Liver (tissue), 9 donors: ENCODE data around the gene PPP6R2. TPM values are rescaled to one million over a fixed set of nuclear protein-coding genes. Genes with fewer than 3 reads are reported as not detected.
A peak's percentile ranks its signal among the peaks of the same experiment; 100 is the strongest.

ENCODE experiments used
- DNase-seq: peaks from one replicate; pipeline ENCODE4 v3.0.0-alpha.2; 2017; ENCODE audit warnings: low spot score
- H3K27ac ChIP-seq, 2 donors: one replicate each; pipeline ENCODE4 v1.7.0; 2013; ENCODE audit warnings: inconsistent platforms in 2 of 2, low read length in 2 of 2, control low read depth in 1 of 2, low read depth in 1 of 2, mild to moderate bottlenecking in 1 of 2
- H3K27me3 ChIP-seq, 4 donors: one replicate each; pipeline versions ENCODE4 v1.6.1 to v1.7.0; 2013; ENCODE audit warnings: low read length in 3 of 4, inconsistent platforms in 1 of 4, mild to moderate bottlenecking in 1 of 4, moderate library complexity in 1 of 4; ENCODE audit not compliant: control insufficient read depth in 4 of 4, insufficient read depth in 4 of 4
- H3K36me3 ChIP-seq, 4 donors: one replicate each; pipeline versions ENCODE4 v1.6.1 to v1.7.0; 2013; ENCODE audit warnings: low read length in 3 of 4, mild to moderate bottlenecking in 3 of 4, low read depth in 1 of 4, moderate library complexity in 1 of 4; ENCODE audit not compliant: control insufficient read depth in 4 of 4, insufficient read depth in 3 of 4
- H3K4me1 ChIP-seq, 4 donors: one replicate each; pipeline versions ENCODE4 v1.6.1 to v1.7.0; 2013; ENCODE audit warnings: low read length in 3 of 4, mild to moderate bottlenecking in 3 of 4, moderate library complexity in 1 of 4; ENCODE audit not compliant: control insufficient read depth in 4 of 4, insufficient read depth in 4 of 4
- H3K4me3 ChIP-seq, 3 donors: one replicate each; pipeline versions ENCODE4 v1.6.1 to v1.7.0; 2013; ENCODE audit warnings: low read length in 3 of 3, control low read depth in 1 of 3, low read depth in 1 of 3, mild to moderate bottlenecking in 1 of 3
- H3K9ac ChIP-seq, 2 donors: one replicate each; pipeline ENCODE4 v1.7.0; 2013; ENCODE audit warnings: low read length in 2 of 2, mild to moderate bottlenecking in 2 of 2, moderate library complexity in 2 of 2, control low read depth in 1 of 2, low read depth in 1 of 2
- H3K9me3 ChIP-seq, 4 donors: one replicate each; pipeline versions ENCODE4 v1.6.1 to v1.7.0; 2013; ENCODE audit warnings: low read length in 3 of 4; ENCODE audit not compliant: control insufficient read depth in 4 of 4
- CTCF ChIP-seq: fragments of 150-350 bp; IDR thresholded peaks from 2 replicates; pipeline ENCODE4 v1.5.1; 2017; ENCODE audit warnings: improper control_type of control experiment, low read depth, low read length; ENCODE audit not compliant: missing input control
- EGR1 ChIP-seq, 2 donors: IDR thresholded peaks; 2 replicates each; pipeline ENCODE4 v1.6.1; 2016 to 2018; ENCODE audit warnings: antibody characterized with exemption in 2 of 2, low read depth in 2 of 2
- FOXA1 ChIP-seq: IDR thresholded peaks from 2 replicates; pipeline ENCODE4 v1.6.1; 2016; ENCODE audit warnings: antibody characterized with exemption
- HNF4G ChIP-seq: IDR thresholded peaks from 2 replicates; pipeline ENCODE4 v1.6.1; 2016; ENCODE audit warnings: antibody characterized with exemption
- JUND ChIP-seq, 2 donors: IDR thresholded peaks; 2 replicates each; pipeline ENCODE4 v1.6.1; 2016; ENCODE audit warnings: antibody characterized with exemption in 2 of 2
- MAX ChIP-seq: IDR thresholded peaks from 2 replicates; pipeline ENCODE4 v1.6.1; 2016; ENCODE audit warnings: antibody characterized with exemption
- NR2F2 ChIP-seq: IDR thresholded peaks from 2 replicates; pipeline ENCODE4 v1.6.1; 2016; ENCODE audit warnings: antibody characterized with exemption
- RAD21 ChIP-seq, 2 donors: IDR thresholded peaks; 2 replicates each; pipeline ENCODE4 v1.6.1; 2016; ENCODE audit warnings: antibody characterized with exemption in 2 of 2, mild to moderate bottlenecking in 2 of 2
- REST ChIP-seq: IDR thresholded peaks from 2 replicates; pipeline ENCODE4 v1.6.1; 2016; ENCODE audit warnings: antibody characterized with exemption, mild to moderate bottlenecking
- RXRA ChIP-seq, 2 donors: IDR thresholded peaks; 2 replicates each; pipeline ENCODE4 v1.6.1; 2017 to 2018; ENCODE audit warnings: antibody characterized with exemption in 2 of 2, mild to moderate bottlenecking in 1 of 2
- SP1 ChIP-seq: IDR thresholded peaks from 2 replicates; pipeline ENCODE4 v1.6.1; 2018; ENCODE audit warnings: antibody characterized with exemption, mild to moderate bottlenecking
- TAF1 ChIP-seq: conservative IDR thresholded peaks from 2 replicates; pipeline ENCODE4 v1.6.1; 2016; ENCODE audit warnings: antibody characterized with exemption, mild to moderate bottlenecking
- YY1 ChIP-seq: IDR thresholded peaks from 2 replicates; pipeline ENCODE4 v1.6.1; 2016; ENCODE audit warnings: antibody characterized with exemption, mild to moderate bottlenecking
- ZBTB33 ChIP-seq: IDR thresholded peaks from 2 replicates; pipeline ENCODE4 v1.6.1; 2016; ENCODE audit warnings: antibody characterized with exemption
- WGBS: extraction: QIAGEN DNeasy Blood & Tissue Kit; methylation state at CpG from one replicate; pipeline ENCODE4 v1.1.7; 2013; 5-methylcytosine and 5-hydroxymethylcytosine counted together
- polyA plus RNA-seq, 2 donors: library from polyadenylated mRNA; stranded (reverse) in 1 of 2; unstranded in 1 of 2; fragments of 200-250 nt in 1 of 2; fragments of >200 nt in 1 of 2; fragmentation: Nextera tagmentation in 1 of 2; extraction: Ambion mirVana in 1 of 2; gene quantifications; one replicate each; pipeline versions ENCODE4 v1.2.1 to v1.2.3, GENCODE V29; 2013 to 2015
- total RNA-seq, 2 donors: library from RNA; depleted of rRNA; stranded (reverse); fragments of >200 nt; gene quantifications; one replicate each; pipeline ENCODE4 v1.2.3, GENCODE V29; 2014
- donor health status: healthy.
- donor health status: healthy.
- donor health status: healthy.
- donor health status: healthy.
- donor health status: healthy.

The PPP6R2 gene
- total and polyA plus RNA-seq, 4 donors = 28.8 to 117 (median 47.2) TPM

GRCh38 chr22:50302041-50302541 lies 41.0 kb upstream of the PPP6R2 start (continued):
- no peak for TF ChIP-seq RAD21 (IDR thresholded peaks at IDR 0.05)
- TF ChIP-seq JUND (IDR thresholded peaks at IDR 0.05) = no peak
- TF ChIP-seq SP1 = no peak

- Histone ChIP-seq H3K9me3 (no peaks in the 10 kb centered on the region), H3K9ac (no peak overlapping the region), H3K4me1 (peaks cover 38 to 85% (median 61%) of the 10 kb centered on the region in 4 donors), H3K27me3 (no peaks in the 10 kb centered on the region), H3K27ac (peak overlapping the region; percentile 23 to 75), H3K4me3 (no peak overlapping the region), H3K36me3 (no peaks in the 10 kb centered on the region)
- 55% methylated on average over 5 of the region's 5 CpGs for WGBS
- DNase-seq = no peak
- TF ChIP-seq JUND (IDR thresholded peaks at IDR 0.05) (no peak), CTCF (no peak), TAF1 (no peak), FOXA1 (no peak)
These were observed 40.6 kb upstream of the PPP6R2 start for GRCh38 chr22:50302564-50302963.

- Histone ChIP-seq H3K27ac (peak overlapping the region; percentile 75 to 85), H3K4me1 (peaks cover 32 to 81% (median 57%) of the 10 kb centered on the region in 4 donors), H3K36me3 (no peaks in the 10 kb centered on the region), H3K27me3 (no peaks in the 10 kb centered on the region), H3K4me3 (no peak overlapping the region), H3K9me3 (no peaks in the 10 kb centered on the region), H3K9ac (peak overlapping the region in 1 of 2 donors; percentile 22)
- DNase-seq = no peak
- WGBS = 77% methylated on average over 7 of the region's 7 CpGs
- no peak for TF ChIP-seq RAD21 (IDR thresholded peaks at IDR 0.05)
- TF ChIP-seq HNF4G = no peak
- TF ChIP-seq SP1 = no peak
- TF ChIP-seq YY1 = no peak
- no peak for TF ChIP-seq NR2F2
These were observed 39.6 kb upstream of the PPP6R2 start for GRCh38 chr22:50303515-50303847.

GRCh38 chr22:50303848-50304527 lies 39.1 kb upstream of the PPP6R2 start:
- no peak overlapping the region for H3K4me3 ChIP-seq
- H3K4me1 ChIP-seq = peaks cover 32 to 80% (median 52%) of the 10 kb centered on the region in 4 donors
- no peaks in the 10 kb centered on the region for H3K9me3 ChIP-seq
- DNase-seq = no peak
- H3K36me3 ChIP-seq = no peaks in the 10 kb centered on the region
- peak overlapping the region; percentile 75 to 85 for H3K27ac ChIP-seq
- H3K9ac ChIP-seq = no peak overlapping the region
- TF ChIP-seq ZBTB33 = no peak
- TF ChIP-seq REST = no peak
- no peak for TF ChIP-seq JUND (IDR thresholded peaks at IDR 0.05)
- no peak for TF ChIP-seq FOXA1
- no peak for TF ChIP-seq YY1
- no peak for TF ChIP-seq RXRA (IDR thresholded peaks at IDR 0.05)
- TF ChIP-seq EGR1 (IDR thresholded peaks at IDR 0.05; ENCODE audit: low read depth in 2 of 2) = no peak
- TF ChIP-seq NR2F2 = no peak
- TF ChIP-seq RAD21 (IDR thresholded peaks at IDR 0.05) = no peak
- TF ChIP-seq MAX = no peak
- TF ChIP-seq HNF4G = no peak
- WGBS = 42% methylated on average over 11 of the region's 11 CpGs
- H3K27me3 ChIP-seq = no peaks in the 10 kb centered on the region
